GM10847 (cell line): ENCODE results near the gene CNTF.

Experiments used
- POLR2A ChIP-seq: IDR thresholded peaks from 2 replicates; pipeline ENCODE4 v1.6.1; 2011; ENCODE audit not compliant: insufficient read length; ENCODE audit errors: extremely low read depth

The CNTF gene

GRCh38 chr11:58654908-58655296 lies 32.4 kb downstream of the CNTF start:
- TF ChIP-seq POLR2A = no peak

GRCh38 chr11:58656348-58656747 lies 33.9 kb downstream of the CNTF start:
- no peak for TF ChIP-seq POLR2A

GRCh38 chr11:58658623-58659022 lies 36.2 kb downstream of the CNTF start:
- no peak for TF ChIP-seq POLR2A

GRCh38 chr11:58659404-58659803 lies 36.9 kb downstream of the CNTF start:
- TF ChIP-seq POLR2A = no peak

- TF ChIP-seq POLR2A = no peak
These were observed 37.6 kb downstream of the CNTF start for GRCh38 chr11:58659910-58660570.

GRCh38 chr11:58671983-58672633 lies 49.6 kb downstream of the CNTF start:
- no peak for TF ChIP-seq POLR2A

GRCh38 chr11:58674609-58675008 lies 52.1 kb downstream of the CNTF start:
- no peak for TF ChIP-seq POLR2A
